ENCODE measurements around the gene TRPM3.

DNA sequence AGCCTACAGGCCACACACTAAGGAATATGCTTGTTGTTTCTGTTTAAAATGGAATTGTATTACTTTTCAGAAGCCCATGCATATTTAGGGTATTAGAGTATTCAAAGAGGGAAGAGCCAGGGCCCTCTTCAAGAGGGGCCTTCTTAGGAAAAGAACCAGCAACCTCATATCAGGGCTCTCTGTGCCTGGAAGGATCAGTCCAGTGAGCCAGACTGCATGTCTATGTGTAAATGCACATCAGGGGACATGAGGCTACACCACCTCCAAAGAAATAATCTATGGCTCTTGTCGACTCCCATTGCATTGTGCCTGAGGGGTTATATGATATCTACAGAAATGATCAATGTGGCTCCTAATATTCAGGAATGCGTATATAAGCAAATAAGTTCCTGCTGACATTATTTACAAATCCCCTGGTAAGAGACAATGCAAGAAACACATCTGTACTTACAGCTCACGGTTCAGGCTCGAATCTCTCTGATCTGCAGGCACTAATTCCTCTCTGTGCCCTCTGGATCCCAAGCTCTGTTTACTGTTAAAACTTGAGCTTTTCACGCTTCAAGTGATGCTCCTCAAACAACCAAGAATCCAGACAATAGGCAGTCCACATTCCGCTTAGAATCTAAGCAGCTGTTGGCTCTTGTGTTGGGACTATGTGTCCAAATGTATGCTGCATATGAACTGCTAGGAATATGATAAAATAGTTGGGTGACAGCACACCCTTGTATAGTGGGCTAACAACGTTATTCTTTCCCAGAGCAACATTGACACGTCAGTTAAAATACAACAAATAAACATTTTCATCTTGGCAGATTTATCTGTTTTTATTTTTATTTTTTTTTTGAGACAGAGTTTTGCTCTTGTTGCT is 556.7 kb downstream of the TRPM3 start:
- TF ChIP-seq, protein P1, sequence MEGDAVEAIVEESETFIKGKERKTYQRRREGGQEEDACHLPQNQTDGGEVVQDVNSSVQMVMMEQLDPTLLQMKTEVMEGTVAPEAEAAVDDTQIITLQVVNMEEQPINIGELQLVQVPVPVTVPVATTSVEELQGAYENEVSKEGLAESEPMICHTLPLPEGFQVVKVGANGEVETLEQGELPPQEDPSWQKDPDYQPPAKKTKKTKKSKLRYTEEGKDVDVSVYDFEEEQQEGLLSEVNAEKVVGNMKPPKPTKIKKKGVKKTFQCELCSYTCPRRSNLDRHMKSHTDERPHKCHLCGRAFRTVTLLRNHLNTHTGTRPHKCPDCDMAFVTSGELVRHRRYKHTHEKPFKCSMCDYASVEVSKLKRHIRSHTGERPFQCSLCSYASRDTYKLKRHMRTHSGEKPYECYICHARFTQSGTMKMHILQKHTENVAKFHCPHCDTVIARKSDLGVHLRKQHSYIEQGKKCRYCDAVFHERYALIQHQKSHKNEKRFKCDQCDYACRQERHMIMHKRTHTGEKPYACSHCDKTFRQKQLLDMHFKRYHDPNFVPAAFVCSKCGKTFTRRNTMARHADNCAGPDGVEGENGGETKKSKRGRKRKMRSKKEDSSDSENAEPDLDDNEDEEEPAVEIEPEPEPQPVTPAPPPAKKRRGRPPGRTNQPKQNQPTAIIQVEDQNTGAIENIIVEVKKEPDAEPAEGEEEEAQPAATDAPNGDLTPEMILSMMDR (IDR thresholded peaks at IDR 0.05): no peak
- TF ChIP-seq EP300 (IDR thresholded peaks at IDR 0.05): no peak
- no peak for TF ChIP-seq POLR2AphosphoS5 (IDR thresholded peaks at IDR 0.05)
- no peak for TF ChIP-seq POLR2A (IDR thresholded peaks at IDR 0.05)
